GM12874 (cell line): Measurements from ENCODE around the gene CRYAB.

Source experiments
- CTCF ChIP-seq: IDR thresholded peaks from 2 replicates; pipeline ENCODE4 v1.5.1; 2011; ENCODE audit warnings: low read depth, mild to moderate bottlenecking, control low read depth, low read length, moderate library complexity; ENCODE audit not compliant: insufficient read depth

CRYAB gene

GRCh38 chr11:111938687-111939160 is 27.2 kb upstream of the CRYAB start:
- no peak for TF ChIP-seq CTCF

GRCh38 chr11:111937844-111938243 is 26.3 kb upstream of the CRYAB start:
- no peak for TF ChIP-seq CTCF

GRCh38 chr11:111937461-111937769 is 25.8 kb upstream of the CRYAB start:
- TF ChIP-seq CTCF = no peak

GRCh38 chr11:111936040-111936540 is 24.5 kb upstream of the CRYAB start:
- TF ChIP-seq CTCF = no peak

GRCh38 chr11:111935317-111936039 is 23.9 kb upstream of the CRYAB start:
- TF ChIP-seq CTCF = no peak

- TF ChIP-seq CTCF = no peak
These were observed 22.7 kb upstream of the CRYAB start for GRCh38 chr11:111934306-111934705.

- TF ChIP-seq CTCF = no peak
These were observed 22.3 kb upstream of the CRYAB start for GRCh38 chr11:111933872-111934271.
